PC-9 (cell line): ENCODE data around the gene ZWILCH. TPM values are rescaled to one million over a fixed set of nuclear protein-coding genes. Genes with fewer than 3 reads are reported as not detected.

Source experiments
- Bru-seq: library from RNA; stranded (reverse); fragments of 400-500 nt; gene quantifications from one replicate; lab custom pipeline; 2021; lab: Mats Ljungman, UMichigan
- BruChase-seq, 2 experiments: library from RNA; stranded (reverse); fragments of 400-500 nt; gene quantifications; one replicate each; lab custom pipeline; 2021; lab: Mats Ljungman, UMichigan
- BruUV-seq: library from RNA; stranded (reverse); fragments of 400-500 nt; replicated peaks from 2 replicates; lab custom pipeline; 2021; lab: Mats Ljungman, UMichigan
- CTCF ChIA-PET: fragments of 300-600 bp; sonication (Branson Sonifier 250); formaldehyde crosslinking; loops from one replicate; lab custom pipeline; 2022; ENCODE audit warnings: antibody characterized with exemption; lab: Charles Lee
- POLR2A ChIA-PET: fragments of 300-600 bp; sonication (Branson Sonifier 250); formaldehyde crosslinking; loops from one replicate; lab custom pipeline; 2022; ENCODE audit warnings: antibody characterized with exemption; ENCODE audit not compliant: unreplicated experiment; lab: Charles Lee
- DNase-seq, 2 experiments: peaks; one replicate each; pipeline versions ENCODE4 v3.0.0 to v3.0.0-alpha.2; 2015 to 2022; ENCODE audit warnings: mixed read lengths in 1 of 2
- H2AFZ ChIP-seq: fragments of 200-600 bp; sonication (generic); 2 replicates; pipeline ENCODE4 v1.8.1; 2017; ENCODE audit warnings: antibody characterized with exemption
- H3F3A ChIP-seq: fragments of 200-600 bp; sonication (generic); 2 replicates; pipeline ENCODE4 v1.8.1; 2017; ENCODE audit warnings: antibody characterized with exemption, mild to moderate bottlenecking, low read depth; ENCODE audit not compliant: insufficient read depth
- H3K27ac ChIP-seq: fragments of 200-600 bp; sonication (generic); 2 replicates; pipeline ENCODE4 v1.6.1; 2016; ENCODE audit warnings: mixed run types
- H3K27me3 ChIP-seq: fragments of 200-600 bp; sonication (generic); 2 replicates; pipeline ENCODE4 v1.6.1; 2016; ENCODE audit warnings: low read depth, mixed run types; ENCODE audit not compliant: insufficient read depth
- H3K36me3 ChIP-seq: fragments of 200-600 bp; sonication (generic); 2 replicates; pipeline ENCODE4 v1.6.1; 2016; ENCODE audit warnings: low read depth, mixed run types
- H3K4me1 ChIP-seq: fragments of 200-600 bp; sonication (generic); replicated peaks from 2 replicates; pipeline ENCODE4 v1.6.1; 2016; ENCODE audit warnings: mixed run types; ENCODE audit not compliant: insufficient read depth
- H3K4me2 ChIP-seq: fragments of 200-600 bp; sonication (generic); 2 replicates; pipeline ENCODE4 v1.6.1; 2017; ENCODE audit warnings: mixed run types
- H3K4me3 ChIP-seq: fragments of 200-600 bp; sonication (generic); 2 replicates; pipeline ENCODE4 v1.6.1; 2016; ENCODE audit warnings: mixed run types
- H3K79me2 ChIP-seq: fragments of 200-600 bp; sonication (generic); 2 replicates; pipeline ENCODE4 v1.6.1; 2017; ENCODE audit warnings: low read depth, mixed run types
- H3K9me2 ChIP-seq: fragments of 200-600 bp; sonication (generic); 2 replicates; pipeline ENCODE4 v1.8.1; 2017; ENCODE audit warnings: mild to moderate bottlenecking; ENCODE audit not compliant: insufficient read depth
- H3K9me3 ChIP-seq: fragments of 200-600 bp; sonication (generic); 2 replicates; pipeline ENCODE4 v1.8.1; 2016; ENCODE audit warnings: low read depth; ENCODE audit not compliant: insufficient read depth
- H4K20me1 ChIP-seq: fragments of 200-600 bp; sonication (generic); 2 replicates; pipeline ENCODE4 v1.8.1; 2017; ENCODE audit not compliant: insufficient read depth
- CTCF ChIP-seq: fragments of 200-600 bp; sonication (generic); conservative IDR thresholded peaks from 2 replicates; pipeline ENCODE4 v1.6.1; 2017; ENCODE audit warnings: mixed run types, antibody characterized with exemption, mild to moderate bottlenecking, moderate library complexity
- EZH2 ChIP-seq: fragments of 200-600 bp; sonication (generic); IDR thresholded peaks from 2 replicates; pipeline ENCODE4 v1.8.0; 2017; ENCODE audit warnings: antibody characterized with exemption, low read depth
- intact Hi-C: fragments of 100-400 bp; cut with micrococcal nuclease; formaldehyde crosslinking; loops from one replicate; pipeline ENCODE4 v1.10.0; 2022; ENCODE audit not compliant: unreplicated experiment
- long read RNA-seq: library from polyadenylated mRNA; stranded (forward); transcript quantifications from one replicate; pipeline ENCODE4 v2.0.0, GENCODE V29; 2022
- total RNA-seq: library from RNA; stranded (reverse); gene quantifications from 2 replicates; pipeline ENCODE4 v1.2.3, GENCODE V29; 2021

ZWILCH gene
- total RNA-seq (26.3 and 30.3 TPM in 2 replicates), Bru-seq, nascent RNA (percentile 77 among the genes with signal in this experiment), BruChase-seq, experiment 1, labeled RNA remaining after a 2-hour chase (percentile 83 among the genes with signal in this experiment), BruChase-seq, experiment 2, labeled RNA remaining after a 6-hour chase (percentile 82 among the genes with signal in this experiment)
- long read RNA-seq, transcript ZWILCH-201 (19 exons, 3,960 nt) = major isoform, 51 of 63 reads
- long read RNA-seq, partial matches to known transcripts = 3 of 63 reads
- long read RNA-seq, other reads (novel, unspliced or antisense) = 5 of 63 reads

DNA sequence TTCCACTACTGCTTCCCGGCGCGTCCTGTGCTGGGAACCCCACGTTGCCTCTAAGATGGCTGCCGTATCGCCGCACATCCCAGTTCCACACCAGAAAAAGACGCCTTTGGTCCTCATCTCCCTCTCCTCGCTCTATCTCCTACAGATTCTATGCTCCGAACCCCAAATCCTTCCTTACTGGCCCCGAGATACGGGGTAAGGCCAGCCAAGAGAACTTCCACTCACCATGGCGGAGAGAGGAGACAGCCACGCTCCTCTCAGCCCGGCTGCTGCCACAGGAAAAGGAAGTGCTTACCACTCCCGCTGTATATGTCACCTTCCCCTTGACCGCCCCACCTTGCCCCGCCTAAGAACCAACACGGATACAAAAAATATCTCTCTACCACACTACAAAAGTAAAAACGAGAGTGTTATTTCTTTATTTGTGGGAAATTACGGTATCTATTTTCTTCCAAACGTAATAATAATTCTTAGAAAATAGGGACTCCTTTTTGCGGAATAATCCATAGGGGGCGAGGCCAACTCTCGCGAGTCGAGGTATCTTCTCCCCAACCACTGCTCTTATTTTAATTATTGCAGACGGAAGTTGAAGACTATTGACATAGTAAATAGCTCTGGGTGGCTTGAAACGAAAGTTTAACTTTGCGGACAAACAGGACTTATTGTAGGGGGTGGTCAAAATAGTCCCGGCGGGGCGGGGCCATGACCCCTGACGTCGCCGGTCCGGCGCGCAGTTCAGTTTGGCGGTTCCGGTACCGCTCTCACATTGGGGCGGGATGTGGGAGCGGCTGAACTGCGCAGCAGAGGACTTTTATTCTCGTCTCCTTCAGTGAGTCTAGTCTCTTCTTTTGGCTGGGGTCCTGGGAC lies at the start of gene ZWILCH, which contains the start of gene RPL4:
Gene ZWILCH (plus strand): TSS at position 764 of the 867 bp plus-strand sequence. CDS start 13 bp downstream, at position 777.
Gene RPL4 (minus strand): TSS at position 293 of the 867 bp plus-strand sequence. CDS start 65 bp downstream, at position 228.
- peak within 1 kb of the TSS; percentile 100 for H3K4me3 ChIP-seq
- ChIA-PET CTCF (no interaction called here), POLR2A (interaction anchor here (0.6 to 0.7 kb wide), 6 partner anchors 11 to 642 kb away, joined by 3 to 8 read pairs (median 3); no protein-coding TSS in a partner anchor)
- H3K27me3 ChIP-seq = no peaks in the 10 kb centered on the region
- H3K36me3 ChIP-seq = peaks cover 40% of the 10 kb centered on the region
- no peaks in the 10 kb centered on the region for H3K9me2 ChIP-seq
- intact Hi-C loops = loop anchor here (5.0 to 10.0 kb wide), 3 partner anchors 263 to 600 kb away; no protein-coding TSS in a partner anchor
- H2AFZ ChIP-seq = peak within 1 kb of the TSS; percentile 91
- BruUV-seq = no TSS peak
- H4K20me1 ChIP-seq = peaks cover 39% of the 10 kb centered on the region
- H3K79me2 ChIP-seq = peaks cover 71% of the 10 kb centered on the region
- H3K4me1 ChIP-seq = peaks cover 11% of the 10 kb centered on the region
- H3K4me2 ChIP-seq = peak within 1 kb of the TSS; percentile 85
- H3F3A ChIP-seq = peaks cover 51% of the 10 kb centered on the region
- no peaks in the 10 kb centered on the region for H3K9me3 ChIP-seq
- H3K27ac ChIP-seq = peak within 1 kb of the TSS; percentile 91
- TF ChIP-seq CTCF = no peak
- no peak for TF ChIP-seq EZH2
- peak; percentile 59 to 84 for DNase-seq

DNA sequence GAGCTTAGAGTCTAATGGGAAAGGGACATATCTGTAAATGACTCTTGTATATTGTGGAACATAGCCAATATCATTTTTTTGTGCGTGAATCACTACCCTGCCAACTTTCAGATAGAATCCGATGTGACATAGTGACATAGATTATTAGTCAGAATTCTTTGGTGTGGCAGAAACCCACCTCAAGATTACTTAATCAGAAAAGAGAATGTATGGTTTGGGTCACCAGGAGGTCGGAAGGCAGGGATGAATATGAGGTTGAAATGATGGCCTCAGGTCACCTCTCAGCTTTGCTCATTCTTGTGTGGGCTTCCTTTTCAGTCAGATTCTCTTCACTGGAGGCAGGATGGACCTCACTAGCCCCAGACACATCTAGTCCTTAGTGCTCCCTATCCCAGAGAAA lies 48.9 kb upstream of the ZWILCH start:
- Histone ChIP-seq H4K20me1 (no peaks in the 10 kb centered on the region), H3K4me2 (peak overlapping the region; percentile 19; the same call in 1 of the 2 replicates), H3K4me3 (no peak overlapping the region), H3K9me3 (no peaks in the 10 kb centered on the region), H3F3A (peaks cover 38% of the 10 kb centered on the region), H3K27ac (peak overlapping the region; percentile 67), H3K36me3 (no peaks in the 10 kb centered on the region), H2AFZ (no peak overlapping the region), H3K79me2 (peaks cover 9% of the 10 kb centered on the region; the same call in 1 of the 2 replicates), H3K4me1 (peaks cover 55% of the 10 kb centered on the region), H3K27me3 (no peaks in the 10 kb centered on the region), H3K9me2 (no peaks in the 10 kb centered on the region)
- peak in 1 of 2 experiments; percentile 86 for DNase-seq
- intact Hi-C loops = loop anchor here (5.0 kb wide), 1 partner anchor 41 kb away; the partner anchor contains the start of gene SNAPC5
- ChIA-PET POLR2A (interaction anchor here (0.6 kb wide), 4 partner anchors 8 to 71 kb away, joined by 3 to 7 read pairs (median 4); no protein-coding TSS in a partner anchor), CTCF (no interaction called here)
- no TSS peak for BruUV-seq
- TF ChIP-seq CTCF = no peak
- TF ChIP-seq EZH2 = no peak
